K562 (cell line): Measurements from ENCODE around the gene CCDC15. TPM values are rescaled to one million over a fixed set of nuclear protein-coding genes. Genes with fewer than 3 reads are reported as not detected.
"Not testable (repeated sequence)": the region's sequence is repeated elsewhere in the genome, so short reads cannot be mapped to it uniquely, and the experiment has no call there.

Source experiments
- ATAC-seq: fragments of 200-7000 bp; cut with Tn5 transposase; 3 replicates; pipeline ENCODE4 v1.9.1; 2020; ENCODE audit warnings: moderate library complexity
- BruUV-seq: library from RNA; stranded (reverse); fragments of 400-500 nt; replicated peaks from 2 replicates; lab custom pipeline; 2021; lab: Mats Ljungman, UMichigan
- CTCF ChIA-PET: fragments of 300-600 bp; formaldehyde crosslinking; extraction: SDS; loops from one replicate; lab custom pipeline; 2021; ENCODE audit warnings: low intra/inter-chr PET ratio; lab: Yijun Ruan, JAX
- POLR2A ChIA-PET: fragments of 300-600, 350-650 bp; sonication (Branson Sonifier 250); formaldehyde crosslinking; extraction: SDS; loops from one replicate; lab custom pipeline; 2021; ENCODE audit warnings: antibody characterized with exemption, inconsistent platforms; lab: Yijun Ruan, JAX
- DNase-seq, 4 experiments: peaks; one replicate each; pipeline versions ENCODE4 v3.0.0 to v3.0.0-alpha.2; 2011 to 2018; ENCODE audit warnings: low spot score in 3 of 4, mixed read lengths in 3 of 4; ENCODE audit errors: extremely low read depth in 1 of 4
- FAIRE-seq: peaks from 2 replicates; lab custom pipeline; 2011; peaks lifted over from hg19 to GRCh38; lab: Jason Lieb, UNC
- H2AFZ ChIP-seq: 2 replicates; pipeline ENCODE4 v1.6.0; 2011; ENCODE audit warnings: low read depth, low read length, control low read depth, inconsistent platforms
- H3K27ac ChIP-seq: fragments of 200-600 bp; 3 replicates; pipeline ENCODE4 v1.8.0; 2011; ENCODE audit warnings: low read depth, mild to moderate bottlenecking, control low read depth, inconsistent platforms, low read length, moderate library complexity, mixed read lengths; ENCODE audit errors: extremely low read depth
- H3K27me3 ChIP-seq, 2 experiments: fragments of 300-600 bp in 1 of 2; 2 replicates in 1 of 2; 3 replicates in 1 of 2; pipeline versions ENCODE4 v1.6.0 to v1.8.0; 2011; ENCODE audit warnings: inconsistent platforms in 2 of 2, low read length in 2 of 2, mild to moderate bottlenecking in 1 of 2, mixed read lengths in 1 of 2, moderate library complexity in 1 of 2; ENCODE audit not compliant: control insufficient read depth in 2 of 2, insufficient read depth in 2 of 2
- H3K36me3 ChIP-seq: fragments of 300-600 bp; 3 replicates; pipeline ENCODE4 v1.8.0; 2011; ENCODE audit warnings: mild to moderate bottlenecking, low read length, inconsistent platforms; ENCODE audit not compliant: control insufficient read depth, insufficient read depth
- H3K4me1 ChIP-seq, 2 experiments: fragments of 200-600 bp in 1 of 2; replicated peaks in 1 of 2; 2 replicates in 1 of 2; 3 replicates in 1 of 2; pipeline versions ENCODE4 v1.5.1 to v1.8.0; 2011; ENCODE audit warnings: inconsistent platforms in 2 of 2, low read length in 2 of 2, mild to moderate bottlenecking in 1 of 2, mixed read lengths in 1 of 2, moderate library complexity in 1 of 2; ENCODE audit not compliant: control insufficient read depth in 2 of 2, insufficient read depth in 2 of 2
- H3K4me2 ChIP-seq: 2 replicates; pipeline ENCODE4 v1.6.1; 2011; ENCODE audit warnings: low read length, control low read depth, inconsistent platforms, mixed read lengths; ENCODE audit not compliant: insufficient read depth
- H3K4me3 ChIP-seq: fragments of 200-600 bp; sonication (generic), shearing (Covaris generic); 2 replicates; pipeline ENCODE4 v1.5.1; 2016; ENCODE audit warnings: control low read depth, inconsistent platforms
- H3K79me2 ChIP-seq: fragments of 200-600 bp; 3 replicates; pipeline ENCODE4 v1.8.0; 2011; ENCODE audit warnings: low read length, inconsistent platforms; ENCODE audit not compliant: control insufficient read depth, insufficient read depth
- H3K9ac ChIP-seq, 2 experiments: 2 replicates each; pipeline versions ENCODE4 v1.6.0 to v1.6.1; 2011; ENCODE audit warnings: low read depth in 2 of 2, low read length in 2 of 2, control low read depth in 1 of 2, inconsistent platforms in 1 of 2, mild to moderate bottlenecking in 1 of 2, mixed read lengths in 1 of 2; ENCODE audit not compliant: insufficient read depth in 1 of 2
- H3K9me1 ChIP-seq: one replicate; pipeline ENCODE4 v1.6.0; 2011; ENCODE audit warnings: inconsistent platforms, mild to moderate bottlenecking, low read length, moderate library complexity; ENCODE audit not compliant: control insufficient read depth, insufficient read depth
- H3K9me3 ChIP-seq: replicated peaks from 2 replicates; pipeline ENCODE4 v1.5.1; 2011; ENCODE audit warnings: low read depth, low read length, inconsistent platforms; ENCODE audit not compliant: control insufficient read depth, insufficient read depth
- H4K20me1 ChIP-seq: replicated peaks from 2 replicates; pipeline ENCODE4 v1.6.1; 2011; ENCODE audit warnings: low read length, inconsistent platforms, mixed read lengths; ENCODE audit not compliant: control insufficient read depth, insufficient read depth
- ELF2 ChIP-seq: fragments of 250-450 bp; sonication (Bioruptor Pico); IDR thresholded peaks from 2 replicates; pipeline ENCODE4 v1.5.0; 2021; ENCODE audit warnings: mild to moderate bottlenecking
- FOSL1 ChIP-seq: fragments of 200-800 bp; sonication (Bioruptor generic); conservative IDR thresholded peaks from 2 replicates; pipeline ENCODE4 v1.6.1; 2016; ENCODE audit warnings: missing genetic modification characterization, missing compliant biosample characterization
- JUNB ChIP-seq: fragments of 450-650 bp; formaldehyde crosslinking; conservative IDR thresholded peaks from 2 replicates; pipeline ENCODE4 v1.4.0; 2020; ENCODE audit warnings: mild to moderate bottlenecking
- WGBS: fragments of 100-300 bp; shearing (Covaris generic); methylation state at CpG from one replicate; pipeline ENCODE4 v1.1.6; 2016; ENCODE audit warnings: low coverage, mixed read lengths; ENCODE audit not compliant: insufficient coverage; ENCODE audit errors: missing lambda C conversion rate; 5-methylcytosine and 5-hydroxymethylcytosine counted together
- in situ Hi-C: fragments of 300-500 bp; cut with MboI; formaldehyde crosslinking; loops from 4 replicates; pipeline ENCODE4 v1.15.0; 2018; ENCODE audit warnings: inconsistent platforms, mixed read lengths
- intact Hi-C: fragments of 100-400 bp; cut with micrococcal nuclease; formaldehyde crosslinking; loops from 2 replicates; pipeline ENCODE4 v1.14.2; 2022
- polyA plus RNA-seq, 8 experiments: library from polyadenylated mRNA; depleted of rRNA in 4 of 8; stranded (reverse) in 5 of 8; unstranded in 3 of 8; fragments of >200 nt; fragmentation: Nextera tagmentation in 2 of 8; fragmentation: Illumina TruSeq in 1 of 8; extraction: Ambion mirVana in 2 of 8; extraction: Trizol in 1 of 8; gene quantifications; 2 replicates each; pipeline versions ENCODE4 v1.2.1 to v1.2.3, GENCODE V29; 2011 to 2014; ENCODE audit warnings: inconsistent platforms in 1 of 8, missing spikeins in 1 of 8
- total RNA-seq, 7 experiments: library from RNA; depleted of rRNA in 6 of 7; stranded (reverse); fragments of >200 nt in 6 of 7; fragmentation: Illumina TruSeq in 2 of 7; extraction: Trizol in 2 of 7; gene quantifications; 2 replicates each; pipeline versions ENCODE4 v1.2.1 to v1.2.3, GENCODE V29; 2011 to 2021; ENCODE audit warnings: low replicate concordance in 1 of 7
- TF ChIP-seq, protein P1 (sequence below): sonication (generic); formaldehyde crosslinking; IDR thresholded peaks from 2 replicates; pipeline ENCODE4 v1.8.1; 2023; ENCODE audit warnings: mild to moderate bottlenecking, missing genetic modification reagents, moderate library complexity

Gene CCDC15
- total and polyA plus RNA-seq, 9 of the 15 experiments (the other 6 are each of a cell fraction or from before 2014, with no cell fraction given): 1.9 to 9.2 (median 3.9) TPM

DNA sequence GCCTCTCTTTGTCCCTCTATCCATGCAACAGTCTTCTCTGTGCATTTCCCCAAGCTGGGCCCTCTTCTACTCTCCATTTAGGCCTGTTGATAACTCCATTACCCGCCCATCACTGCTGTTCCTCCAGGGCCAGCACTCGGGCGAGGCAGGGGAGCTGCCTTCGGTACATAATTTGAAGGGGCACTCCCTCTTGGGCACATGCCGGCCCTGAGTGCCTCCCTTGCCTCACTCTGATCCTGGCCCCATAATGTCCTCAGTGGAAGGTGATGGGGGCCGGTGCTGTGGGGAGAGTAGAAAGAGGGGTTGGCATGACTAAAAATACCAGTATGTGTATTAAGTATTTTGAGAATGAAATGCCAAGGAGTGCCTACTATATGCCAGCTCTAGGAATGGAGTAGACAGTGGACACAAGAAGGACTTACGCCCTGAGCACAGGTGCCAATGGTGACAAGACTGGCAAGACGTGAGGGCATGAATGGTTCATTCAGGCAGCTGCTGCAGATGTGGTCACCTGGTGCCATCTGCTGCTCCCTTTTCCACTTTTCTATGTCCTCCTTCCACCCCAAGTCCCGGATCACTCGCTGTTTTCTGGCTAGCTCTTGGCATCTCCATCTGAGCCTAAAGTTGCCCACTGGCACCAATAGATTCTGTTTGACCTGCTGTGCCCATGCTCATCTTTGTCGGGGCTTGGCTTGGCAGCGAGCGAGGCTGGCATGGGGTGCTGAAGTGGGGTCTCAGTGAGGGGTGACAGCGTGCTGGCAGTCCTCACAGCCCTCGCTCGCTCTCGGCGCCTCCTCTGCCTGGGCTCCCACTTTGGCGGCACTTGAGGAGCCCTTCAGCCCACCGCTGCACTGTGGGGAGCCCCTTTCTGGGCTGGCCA lies 134.8 kb downstream of the CCDC15 start (continued):
- TF ChIP-seq, protein P1, sequence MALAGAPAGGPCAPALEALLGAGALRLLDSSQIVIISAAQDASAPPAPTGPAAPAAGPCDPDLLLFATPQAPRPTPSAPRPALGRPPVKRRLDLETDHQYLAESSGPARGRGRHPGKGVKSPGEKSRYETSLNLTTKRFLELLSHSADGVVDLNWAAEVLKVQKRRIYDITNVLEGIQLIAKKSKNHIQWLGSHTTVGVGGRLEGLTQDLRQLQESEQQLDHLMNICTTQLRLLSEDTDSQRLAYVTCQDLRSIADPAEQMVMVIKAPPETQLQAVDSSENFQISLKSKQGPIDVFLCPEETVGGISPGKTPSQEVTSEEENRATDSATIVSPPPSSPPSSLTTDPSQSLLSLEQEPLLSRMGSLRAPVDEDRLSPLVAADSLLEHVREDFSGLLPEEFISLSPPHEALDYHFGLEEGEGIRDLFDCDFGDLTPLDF (CRISPR knock-in tag): no peak
- TF ChIP-seq JUNB (CRISPR knock-in tag) (no peak), ELF2 (no peak), FOSL1 (tag) (no peak)
- TF ChIP-seq, all 486 proteins: peak for 0

DNA sequence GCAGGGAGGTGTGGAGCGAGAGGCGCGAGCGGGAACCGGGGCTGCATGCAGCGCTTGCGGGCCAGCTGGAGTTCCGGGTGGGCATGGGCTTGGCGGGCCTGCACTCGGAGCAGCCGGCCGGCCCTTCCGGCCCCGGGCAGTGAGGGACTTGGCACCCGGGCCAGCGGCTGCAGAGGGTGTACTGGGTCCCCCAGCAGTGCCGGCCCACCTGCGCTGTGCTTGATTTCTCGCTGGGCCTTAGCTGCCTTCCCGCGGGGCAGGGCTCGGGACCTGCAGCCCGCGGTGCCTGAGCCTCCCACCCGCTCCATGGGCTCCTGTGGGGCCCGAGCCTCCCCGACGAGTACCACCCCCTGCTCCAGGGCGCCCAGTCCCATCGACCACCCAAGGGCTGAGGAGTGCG lies 135.5 kb downstream of the CCDC15 start:
- POLR2A ChIA-PET: interaction anchor here (1.2 to 2.5 kb wide), 2 partner anchors 13 to 17 kb away, joined by 3 to 6 read pairs; no protein-coding TSS in a partner anchor
- WGBS: 80% methylated on average over 1 of the region's 31 CpGs
- ATAC-seq, H3K27ac ChIP-seq, H3K79me2 ChIP-seq, intact Hi-C loops, H3K4me2 ChIP-seq, H3K27me3 ChIP-seq, H2AFZ ChIP-seq, in situ Hi-C loops, H3K9me1 ChIP-seq, H3K4me1 ChIP-seq, BruUV-seq, H3K4me3 ChIP-seq, FAIRE-seq, DNase-seq, H4K20me1 ChIP-seq, H3K9ac ChIP-seq, H3K36me3 ChIP-seq, H3K9me3 ChIP-seq: not testable (repeated sequence)
- CTCF ChIA-PET: interaction anchor here (0.6 kb wide), 1 partner anchor 127 kb away, joined by 3 read pairs; no protein-coding TSS in a partner anchor

DNA sequence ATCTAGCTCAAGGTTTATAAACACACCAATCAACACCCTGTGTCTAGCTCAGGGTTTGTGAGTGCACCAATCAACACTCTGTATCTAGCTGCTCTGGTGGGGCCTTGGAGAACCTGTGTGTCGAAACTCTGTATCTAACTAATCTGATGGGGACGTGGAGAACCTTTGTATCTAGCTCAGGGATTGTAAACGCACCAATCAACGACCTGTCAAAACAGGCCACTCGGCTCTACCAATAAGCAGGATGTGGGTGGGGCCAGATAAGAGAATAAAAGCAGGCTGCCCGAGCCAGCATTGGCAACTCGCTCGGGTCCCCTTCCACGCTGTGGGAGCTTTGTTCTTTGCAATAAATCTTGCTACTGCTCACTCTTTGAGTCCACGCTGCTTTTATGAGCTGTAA lies 136.1 kb downstream of the CCDC15 start:
- H3K79me2 ChIP-seq, H4K20me1 ChIP-seq, H3K4me2 ChIP-seq, FAIRE-seq, H3K4me3 ChIP-seq, H3K36me3 ChIP-seq, ATAC-seq, H3K9me1 ChIP-seq, H3K9me3 ChIP-seq, in situ Hi-C loops, H3K27me3 ChIP-seq, H2AFZ ChIP-seq, H3K9ac ChIP-seq, H3K4me1 ChIP-seq, DNase-seq, H3K27ac ChIP-seq, BruUV-seq: not testable (repeated sequence)
- intact Hi-C loops: loop anchor here (5.0 kb wide), 1 partner anchor 782 kb away; no protein-coding TSS in a partner anchor
- POLR2A ChIA-PET: interaction anchor here (1.2 to 2.5 kb wide), 2 partner anchors 12 to 16 kb away, joined by 3 to 6 read pairs; no protein-coding TSS in a partner anchor
- 54% methylated on average over 8 of the region's 10 CpGs for WGBS
- CTCF ChIA-PET: interaction anchor here (2.3 kb wide), 1 partner anchor 52 kb away, joined by 8 read pairs; no protein-coding TSS in a partner anchor
